HS-5 (cell line): ENCODE measurements around the gene ENO2.

Experiments
- DNase-seq: peaks from one replicate; pipeline ENCODE4 v3.0.0-alpha.2; 2012; ENCODE audit warnings: low read depth

The ENO2 gene

GRCh38 chr12:6960593-6961277 is 46.4 kb downstream of the ENO2 start:
- DNase-seq = no peak

GRCh38 chr12:6961278-6961694 is 46.9 kb downstream of the ENO2 start:
- no peak for DNase-seq

- no peak for DNase-seq
These were observed 47.4 kb downstream of the ENO2 start for GRCh38 chr12:6961695-6962284.

GRCh38 chr12:6962285-6963015 is 48.1 kb downstream of the ENO2 start:
- DNase-seq = no peak

- no peak for DNase-seq
These were observed 48.8 kb downstream of the ENO2 start for GRCh38 chr12:6963016-6963731.

- no peak for DNase-seq
These were observed 49.5 kb downstream of the ENO2 start for GRCh38 chr12:6963791-6964413.

GRCh38 chr12:6964605-6965025 is 50.2 kb downstream of the ENO2 start:
- DNase-seq = no peak

GRCh38 chr12:6965026-6965661 is 50.8 kb downstream of the ENO2 start:
- DNase-seq = no peak

- no peak for DNase-seq
These were observed 51.3 kb downstream of the ENO2 start for GRCh38 chr12:6965714-6966113.

GRCh38 chr12:6966351-6966750 is 52.0 kb downstream of the ENO2 start:
- no peak for DNase-seq

GRCh38 chr12:6967651-6968100 is 53.3 kb downstream of the ENO2 start:
- no peak for DNase-seq

GRCh38 chr12:6968426-6968825 is 54.0 kb downstream of the ENO2 start:
- no peak for DNase-seq

GRCh38 chr12:6970096-6970527 is 55.7 kb downstream of the ENO2 start:
- no peak for DNase-seq
